ENCODE measurements around the gene GCGR.

DNA sequence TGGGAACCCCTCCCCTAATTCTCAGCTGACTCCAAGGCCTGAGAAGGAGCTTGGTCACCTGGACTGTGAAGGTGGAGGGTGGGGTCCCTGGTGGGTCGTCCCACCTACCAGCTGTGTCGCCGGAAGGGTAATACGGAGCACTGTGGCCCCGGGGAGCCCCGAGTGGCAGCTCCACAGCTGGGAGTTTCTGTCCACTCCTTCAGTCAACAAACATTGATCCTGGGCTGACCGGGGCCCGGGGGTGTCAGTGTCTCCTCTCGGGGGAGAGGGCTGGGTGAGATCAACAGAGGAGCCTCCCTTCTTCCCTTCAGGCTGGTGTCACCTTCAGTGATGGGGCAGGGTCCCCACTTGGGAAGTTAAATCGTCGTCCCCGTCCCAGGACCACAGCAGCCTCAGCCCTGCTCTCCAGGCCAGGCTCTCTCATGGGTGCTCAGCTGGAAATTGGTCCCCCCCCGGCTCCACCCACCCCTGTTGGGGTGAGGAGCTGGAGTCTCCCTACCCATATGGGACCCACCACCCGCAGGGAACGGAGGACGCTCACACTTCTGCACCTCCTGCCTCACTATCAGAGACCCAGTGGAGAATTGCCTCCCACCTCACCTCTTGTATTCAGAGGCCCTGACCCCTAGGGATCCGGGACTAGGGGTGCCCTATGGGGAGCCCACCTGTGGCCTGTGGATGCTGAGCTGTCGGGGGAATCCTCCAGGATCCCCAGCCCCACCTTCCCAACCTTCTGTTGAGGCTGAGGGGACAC is 1.9 kb downstream of the GCGR start:
- TF ChIP-seq, protein P1, sequence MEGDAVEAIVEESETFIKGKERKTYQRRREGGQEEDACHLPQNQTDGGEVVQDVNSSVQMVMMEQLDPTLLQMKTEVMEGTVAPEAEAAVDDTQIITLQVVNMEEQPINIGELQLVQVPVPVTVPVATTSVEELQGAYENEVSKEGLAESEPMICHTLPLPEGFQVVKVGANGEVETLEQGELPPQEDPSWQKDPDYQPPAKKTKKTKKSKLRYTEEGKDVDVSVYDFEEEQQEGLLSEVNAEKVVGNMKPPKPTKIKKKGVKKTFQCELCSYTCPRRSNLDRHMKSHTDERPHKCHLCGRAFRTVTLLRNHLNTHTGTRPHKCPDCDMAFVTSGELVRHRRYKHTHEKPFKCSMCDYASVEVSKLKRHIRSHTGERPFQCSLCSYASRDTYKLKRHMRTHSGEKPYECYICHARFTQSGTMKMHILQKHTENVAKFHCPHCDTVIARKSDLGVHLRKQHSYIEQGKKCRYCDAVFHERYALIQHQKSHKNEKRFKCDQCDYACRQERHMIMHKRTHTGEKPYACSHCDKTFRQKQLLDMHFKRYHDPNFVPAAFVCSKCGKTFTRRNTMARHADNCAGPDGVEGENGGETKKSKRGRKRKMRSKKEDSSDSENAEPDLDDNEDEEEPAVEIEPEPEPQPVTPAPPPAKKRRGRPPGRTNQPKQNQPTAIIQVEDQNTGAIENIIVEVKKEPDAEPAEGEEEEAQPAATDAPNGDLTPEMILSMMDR (conservative IDR thresholded peaks at IDR 0.05): no peak
- no peak for TF ChIP-seq ZFX (IDR thresholded peaks at IDR 0.05)

Data from C4-2B (cell line).